Erythroblast (primary cell): ENCODE data around the gene GABRB2.

Experiments used
- GATA1 ChIP-seq: IDR thresholded peaks from 2 replicates; pipeline ENCODE4 v1.6.1; 2011; ENCODE audit warnings: low read depth, mild to moderate bottlenecking, control low read depth, low read length, moderate library complexity
- POLR2A ChIP-seq: IDR thresholded peaks from 2 replicates; pipeline ENCODE4 v1.6.1; 2011; ENCODE audit warnings: mild to moderate bottlenecking, low read length

GRCh38 chr5:161372682-161373344 lies 173.7 kb downstream of the GABRB2 start:
- TF ChIP-seq GATA1 (no peak), POLR2A (no peak)
